GM20000 (cell line): Measurements from ENCODE around the gene KRT5.

Experiments
- DNase-seq: peaks from one replicate; pipeline ENCODE4 v3.0.0; 2012; ENCODE audit warnings: low spot score
- TF ChIP-seq, protein P1 (sequence below): IDR thresholded peaks from 2 replicates; pipeline ENCODE4 v1.5.1; 2012; ENCODE audit warnings: mild to moderate bottlenecking, control low read depth; ENCODE audit errors: extremely low read depth, missing control alignments

KRT5 gene

DNA sequence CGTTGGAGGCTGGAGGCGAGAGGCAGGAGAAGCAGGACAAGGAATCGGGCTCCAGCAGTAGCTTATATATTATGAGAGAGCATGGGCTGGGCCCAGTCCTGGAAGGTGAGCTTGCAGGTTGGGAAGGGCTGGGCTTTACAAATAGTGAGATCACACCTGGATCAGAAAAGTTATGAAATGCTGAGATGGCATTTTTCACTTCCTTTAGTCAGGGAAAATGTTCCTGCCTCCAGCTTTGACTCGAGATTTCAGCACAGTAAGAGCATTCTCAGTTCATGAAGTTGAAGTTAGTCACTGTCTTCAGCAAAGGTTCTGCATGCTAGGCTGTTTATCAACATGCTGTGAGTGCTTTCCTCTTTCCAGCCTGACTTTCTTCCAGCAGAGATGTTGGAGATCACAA lies 46.4 kb downstream of the KRT5 start, which contains the start of gene KRT6C:
KRT6C (minus strand) TSS at position 38 of the 400 bp plus-strand sequence. CDS start 68 bp downstream, outside the sequence.
- DNase-seq, result no peak
- TF ChIP-seq, protein P1, sequence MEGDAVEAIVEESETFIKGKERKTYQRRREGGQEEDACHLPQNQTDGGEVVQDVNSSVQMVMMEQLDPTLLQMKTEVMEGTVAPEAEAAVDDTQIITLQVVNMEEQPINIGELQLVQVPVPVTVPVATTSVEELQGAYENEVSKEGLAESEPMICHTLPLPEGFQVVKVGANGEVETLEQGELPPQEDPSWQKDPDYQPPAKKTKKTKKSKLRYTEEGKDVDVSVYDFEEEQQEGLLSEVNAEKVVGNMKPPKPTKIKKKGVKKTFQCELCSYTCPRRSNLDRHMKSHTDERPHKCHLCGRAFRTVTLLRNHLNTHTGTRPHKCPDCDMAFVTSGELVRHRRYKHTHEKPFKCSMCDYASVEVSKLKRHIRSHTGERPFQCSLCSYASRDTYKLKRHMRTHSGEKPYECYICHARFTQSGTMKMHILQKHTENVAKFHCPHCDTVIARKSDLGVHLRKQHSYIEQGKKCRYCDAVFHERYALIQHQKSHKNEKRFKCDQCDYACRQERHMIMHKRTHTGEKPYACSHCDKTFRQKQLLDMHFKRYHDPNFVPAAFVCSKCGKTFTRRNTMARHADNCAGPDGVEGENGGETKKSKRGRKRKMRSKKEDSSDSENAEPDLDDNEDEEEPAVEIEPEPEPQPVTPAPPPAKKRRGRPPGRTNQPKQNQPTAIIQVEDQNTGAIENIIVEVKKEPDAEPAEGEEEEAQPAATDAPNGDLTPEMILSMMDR, result no peak

DNA sequence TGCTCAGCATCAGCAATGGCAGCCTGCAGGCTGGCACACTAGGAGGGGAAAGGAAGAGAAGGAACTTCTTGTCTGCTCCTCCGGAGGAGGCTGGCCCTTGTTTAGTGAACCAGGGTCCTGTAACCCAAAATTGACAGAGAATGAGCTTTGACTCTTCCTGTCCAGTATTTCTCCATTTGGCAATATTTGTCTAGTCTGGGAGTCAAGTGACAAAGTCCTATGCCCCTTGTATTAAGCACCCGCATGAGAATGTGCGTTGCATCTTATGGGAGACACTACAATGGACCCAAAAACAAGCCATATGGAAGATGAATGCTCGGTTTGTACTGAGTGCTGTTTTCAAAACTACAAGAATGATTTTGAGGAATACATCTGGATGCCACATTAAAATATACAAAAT lies 50.3 kb downstream of the KRT5 start:
- DNase-seq, result no peak
- TF ChIP-seq, protein P1, result no peak

DNA sequence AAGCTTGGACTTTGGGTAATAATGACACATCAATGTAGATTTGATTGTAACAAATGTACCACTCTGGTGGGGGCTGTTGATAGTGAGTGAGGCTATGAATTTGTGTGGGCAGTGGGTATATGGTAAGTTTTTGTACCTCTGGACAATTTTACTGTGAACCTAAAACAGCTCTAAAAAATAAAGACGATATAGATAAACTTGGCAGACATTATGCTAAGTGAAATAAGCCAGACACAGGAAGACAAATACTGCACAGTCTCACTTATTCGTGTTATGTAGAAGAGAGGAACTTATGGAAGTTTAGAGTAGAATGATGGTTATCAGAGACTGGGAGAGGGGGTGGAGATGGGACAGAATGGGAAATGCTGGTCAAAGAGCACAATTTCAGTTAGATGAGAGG lies 55.3 kb downstream of the KRT5 start:
- TF ChIP-seq, protein P1, result no peak
- DNase-seq, result no peak
